Osteoblast (primary cell): ENCODE results near the gene USP10. TPM values are rescaled to one million over a fixed set of nuclear protein-coding genes. Genes with fewer than 3 reads are reported as not detected.

Experiments
- DNase-seq: peaks from one replicate; pipeline ENCODE4 v3.0.0; 2011; ENCODE audit warnings: low spot score, mixed read lengths; ENCODE audit not compliant: insufficient read length; ENCODE audit errors: missing footprints
- H2AFZ ChIP-seq: 2 replicates; pipeline ENCODE4 v1.6.0; 2011; ENCODE audit warnings: mild to moderate bottlenecking, low read length
- H3K27ac ChIP-seq: 2 replicates; pipeline ENCODE4 v1.5.1; 2011; ENCODE audit warnings: mild to moderate bottlenecking, low read depth, low read length, moderate library complexity
- H3K27me3 ChIP-seq: 2 replicates; pipeline ENCODE4 v1.6.0; 2012; ENCODE audit warnings: mild to moderate bottlenecking, control low read depth, inconsistent platforms, low read length, moderate library complexity; ENCODE audit not compliant: insufficient read depth
- H3K36me3 ChIP-seq: 2 replicates; pipeline ENCODE4 v1.5.1; 2011; ENCODE audit warnings: mild to moderate bottlenecking, low read length, control low read depth, moderate library complexity; ENCODE audit not compliant: insufficient read depth
- H3K4me1 ChIP-seq: 2 replicates; pipeline ENCODE4 v1.5.1; 2011; ENCODE audit warnings: mild to moderate bottlenecking, low read length, control low read depth, moderate library complexity; ENCODE audit not compliant: insufficient read depth
- H3K4me2 ChIP-seq: 2 replicates; pipeline ENCODE4 v1.6.0; 2011; ENCODE audit warnings: mild to moderate bottlenecking, low read length; ENCODE audit not compliant: insufficient read depth
- H3K4me3 ChIP-seq: fragments of 200-600 bp; sonication (generic); 3 replicates; pipeline ENCODE4 v1.5.1; 2012; ENCODE audit warnings: mild to moderate bottlenecking, low read length, inconsistent platforms; ENCODE audit not compliant: insufficient read depth
- H3K79me2 ChIP-seq: 2 replicates; pipeline ENCODE4 v1.6.0; 2012; ENCODE audit warnings: mild to moderate bottlenecking, low read length, control low read depth, inconsistent platforms; ENCODE audit not compliant: insufficient read depth
- H3K9me3 ChIP-seq: 2 replicates; pipeline ENCODE4 v1.5.1; 2011; ENCODE audit warnings: low read depth, low read length, control low read depth
- H4K20me1 ChIP-seq: 2 replicates; pipeline ENCODE4 v1.6.0; 2012; ENCODE audit warnings: mild to moderate bottlenecking, low read length, control low read depth; ENCODE audit not compliant: insufficient read depth
- total RNA-seq: library from RNA; depleted of rRNA; stranded (reverse); fragments of >200 nt; gene quantifications from 2 replicates; pipeline ENCODE4 v1.2.3, GENCODE V29; 2012
- TF ChIP-seq, protein P1 (sequence below): IDR thresholded peaks from 2 replicates; pipeline ENCODE4 v1.5.1; 2011; ENCODE audit warnings: mild to moderate bottlenecking, low read depth, low read length, moderate library complexity; ENCODE audit errors: extremely low read depth

USP10 gene
- total RNA-seq, 1 donor: 43.1 TPM

DNA sequence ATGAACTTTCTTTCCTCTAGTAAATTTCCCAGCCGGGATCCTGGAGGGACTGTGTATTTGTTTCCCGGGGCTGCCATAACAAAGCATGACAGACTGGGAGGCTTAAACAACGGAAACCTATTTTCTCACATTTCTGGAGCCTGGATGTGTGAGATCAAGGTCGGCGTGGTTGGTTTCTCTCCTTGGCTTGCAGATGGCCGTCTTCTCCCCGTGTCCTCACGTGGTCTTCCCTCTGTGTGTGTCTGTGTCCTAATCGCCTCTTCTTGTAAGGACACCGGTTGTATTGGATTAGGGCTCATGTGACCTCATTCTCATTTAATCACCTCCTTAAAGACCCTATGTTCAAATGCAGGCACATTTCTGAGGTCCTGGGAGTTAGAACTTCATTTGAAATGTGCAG lies 22.0 kb upstream of the USP10 start:
- Histone ChIP-seq H2AFZ (no peak overlapping the region), H3K4me2 (no peak overlapping the region), H3K27ac (no peak overlapping the region), H3K36me3 (no peaks in the 10 kb centered on the region), H3K79me2 (no peaks in the 10 kb centered on the region), H3K4me1 (no peaks in the 10 kb centered on the region), H3K9me3 (no peaks in the 10 kb centered on the region), H3K4me3 (no peak overlapping the region), H4K20me1 (no peaks in the 10 kb centered on the region), H3K27me3 (peaks cover 8% of the 10 kb centered on the region)
- no peak for DNase-seq
- TF ChIP-seq, protein P1, sequence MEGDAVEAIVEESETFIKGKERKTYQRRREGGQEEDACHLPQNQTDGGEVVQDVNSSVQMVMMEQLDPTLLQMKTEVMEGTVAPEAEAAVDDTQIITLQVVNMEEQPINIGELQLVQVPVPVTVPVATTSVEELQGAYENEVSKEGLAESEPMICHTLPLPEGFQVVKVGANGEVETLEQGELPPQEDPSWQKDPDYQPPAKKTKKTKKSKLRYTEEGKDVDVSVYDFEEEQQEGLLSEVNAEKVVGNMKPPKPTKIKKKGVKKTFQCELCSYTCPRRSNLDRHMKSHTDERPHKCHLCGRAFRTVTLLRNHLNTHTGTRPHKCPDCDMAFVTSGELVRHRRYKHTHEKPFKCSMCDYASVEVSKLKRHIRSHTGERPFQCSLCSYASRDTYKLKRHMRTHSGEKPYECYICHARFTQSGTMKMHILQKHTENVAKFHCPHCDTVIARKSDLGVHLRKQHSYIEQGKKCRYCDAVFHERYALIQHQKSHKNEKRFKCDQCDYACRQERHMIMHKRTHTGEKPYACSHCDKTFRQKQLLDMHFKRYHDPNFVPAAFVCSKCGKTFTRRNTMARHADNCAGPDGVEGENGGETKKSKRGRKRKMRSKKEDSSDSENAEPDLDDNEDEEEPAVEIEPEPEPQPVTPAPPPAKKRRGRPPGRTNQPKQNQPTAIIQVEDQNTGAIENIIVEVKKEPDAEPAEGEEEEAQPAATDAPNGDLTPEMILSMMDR: no peak

- no peaks in the 10 kb centered on the region for H3K79me2 ChIP-seq
Measured at GRCh38 chr16:84678541-84678940, 21.3 kb upstream of the USP10 start.

DNA sequence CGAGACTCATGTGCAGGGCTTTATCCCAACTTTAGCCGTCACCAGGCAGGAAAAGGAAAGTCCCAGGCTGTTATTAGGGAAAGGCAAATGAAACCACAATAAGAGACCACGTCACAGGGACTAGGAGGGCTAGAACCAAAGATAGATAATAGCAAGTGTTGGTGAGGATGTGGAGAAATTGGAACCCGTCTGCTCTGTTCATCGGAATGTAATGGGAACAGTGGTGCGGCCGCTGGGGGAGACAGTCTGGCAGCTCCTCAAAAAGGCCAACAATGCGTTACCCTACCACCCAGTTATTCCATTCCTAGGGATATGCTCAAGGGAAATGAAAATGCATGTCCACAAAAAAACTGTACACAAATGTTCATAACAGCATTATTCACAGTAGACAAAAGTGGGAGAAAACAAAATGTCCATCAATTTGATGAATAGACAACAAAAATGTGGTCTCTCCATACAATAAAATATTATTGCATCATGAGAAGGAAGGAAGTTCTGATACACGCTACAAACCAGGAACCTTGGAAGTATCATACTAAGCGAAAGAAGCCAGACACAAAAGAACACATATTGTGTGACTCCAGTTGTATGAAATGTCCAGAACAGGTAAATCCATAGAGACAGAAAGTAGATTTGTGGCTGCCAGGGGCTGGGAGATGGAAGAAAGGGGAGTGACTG lies 19.5 kb upstream of the USP10 start:
- TF ChIP-seq, protein P1: no peak
- no peak overlapping the region for H3K4me3 ChIP-seq
- H4K20me1 ChIP-seq: no peaks in the 10 kb centered on the region
- H3K4me1 ChIP-seq: no peaks in the 10 kb centered on the region
- peaks cover 8% of the 10 kb centered on the region for H3K27me3 ChIP-seq
- H3K4me2 ChIP-seq: no peak overlapping the region
- H3K9me3 ChIP-seq: no peaks in the 10 kb centered on the region
- DNase-seq: no peak
- H2AFZ ChIP-seq: peak overlapping the region; percentile 10
- no peak overlapping the region for H3K27ac ChIP-seq
- no peaks in the 10 kb centered on the region for H3K36me3 ChIP-seq
- no peaks in the 10 kb centered on the region for H3K79me2 ChIP-seq

More at GRCh38 chr16:84678541-84678940, 21.3 kb upstream of the USP10 start:
- no peaks in the 10 kb centered on the region for H3K9me3 ChIP-seq
- no peak overlapping the region for H3K4me3 ChIP-seq
- no peaks in the 10 kb centered on the region for H3K4me1 ChIP-seq
- peaks cover 8% of the 10 kb centered on the region for H3K27me3 ChIP-seq
- no peaks in the 10 kb centered on the region for H4K20me1 ChIP-seq
- H3K4me2 ChIP-seq: no peak overlapping the region
- TF ChIP-seq, protein P1: no peak
- H3K27ac ChIP-seq: no peak overlapping the region
- DNase-seq: no peak
- H3K36me3 ChIP-seq: no peaks in the 10 kb centered on the region
- H2AFZ ChIP-seq: no peak overlapping the region

DNA sequence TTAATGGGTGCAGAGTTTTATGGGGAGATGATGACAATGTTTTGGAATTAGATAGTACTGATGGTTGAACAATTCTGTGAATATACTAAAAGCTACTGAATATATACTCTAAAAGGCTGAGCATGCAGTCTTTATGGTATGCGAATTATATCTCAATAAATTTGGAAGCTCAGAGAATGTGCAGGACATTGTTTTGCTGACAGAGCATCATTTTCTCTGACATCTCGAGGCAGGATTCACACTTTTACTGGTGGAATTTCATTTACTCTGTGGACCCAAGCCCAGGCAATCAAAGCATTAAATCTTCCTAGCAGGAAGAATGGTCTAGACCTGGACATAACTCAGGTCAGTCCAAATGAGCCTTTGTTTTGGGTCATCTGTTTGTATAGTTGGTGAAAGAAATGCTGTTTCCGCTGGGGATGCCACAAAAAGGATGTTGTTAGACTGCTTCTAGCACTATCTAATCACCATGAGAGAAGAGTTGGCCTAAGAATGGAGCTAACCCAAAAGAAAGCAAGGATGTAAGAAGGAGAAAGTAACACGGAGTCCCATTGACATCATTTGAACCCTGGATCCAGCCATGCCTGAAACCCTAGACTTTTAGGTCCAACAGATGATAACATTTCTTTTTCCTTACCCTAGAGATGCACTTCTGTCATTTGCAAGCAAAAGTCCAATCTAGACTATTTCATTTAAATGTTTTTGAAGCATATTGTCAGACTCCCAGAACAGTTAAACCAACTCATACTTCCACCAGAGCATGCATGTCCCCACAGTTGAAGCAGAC lies 18.8 kb upstream of the USP10 start:
- DNase-seq: no peak

More for the DNA sequence above, 18.8 kb upstream of the USP10 start:
- Histone ChIP-seq H4K20me1 (no peaks in the 10 kb centered on the region), H3K79me2 (no peaks in the 10 kb centered on the region), H3K27me3 (peaks cover 8% of the 10 kb centered on the region), H3K9me3 (no peaks in the 10 kb centered on the region), H3K4me3 (no peak overlapping the region), H2AFZ (no peak overlapping the region), H3K36me3 (no peaks in the 10 kb centered on the region), H3K27ac (no peak overlapping the region), H3K4me2 (no peak overlapping the region), H3K4me1 (no peaks in the 10 kb centered on the region)
- TF ChIP-seq, protein P1: no peak
